ENCODE data around the gene GDF3. TPM values are rescaled to one million over a fixed set of nuclear protein-coding genes. Genes with fewer than 3 reads are reported as not detected.
"Not testable (repeated sequence)": the region's sequence is repeated elsewhere in the genome, so short reads cannot be mapped to it uniquely, and the experiment has no call there.

GDF3 gene
- total RNA-seq, 1 experiment from 2014 or later = not detected

GRCh38 chr12:7656121-7656520 is 39.5 kb downstream of the GDF3 start:
- no peaks in the 10 kb centered on the region for H3K79me2 ChIP-seq (ENCODE audit: low read length)
- no peaks in the 10 kb centered on the region for H3K27me3 ChIP-seq (ENCODE audit: low read length)
- H3K9ac ChIP-seq (ENCODE audit: low read length) = no peak overlapping the region
- H3K27ac ChIP-seq (ENCODE audit: low read length) = no peak overlapping the region
- no peaks in the 10 kb centered on the region for H4K20me1 ChIP-seq (ENCODE audit: insufficient read depth, low read depth, low read length)
- no peaks in the 10 kb centered on the region for H3K9me3 ChIP-seq (ENCODE audit: low read length)
- DNase-seq = no peak
- H3K4me3 ChIP-seq (ENCODE audit: low read length) = no peak overlapping the region
- no peaks in the 10 kb centered on the region for H3K36me3 ChIP-seq (ENCODE audit: insufficient read depth, low read length)
- H2AFZ ChIP-seq (ENCODE audit: low read length) = no peak overlapping the region
- H3K4me1 ChIP-seq (ENCODE audit: low read length) = no peaks in the 10 kb centered on the region
- no peak overlapping the region for H3K4me2 ChIP-seq (ENCODE audit: low read depth, low read length, poor library complexity, severe bottlenecking)
- no peaks in the 10 kb centered on the region for H3K9me2 ChIP-seq (replicated peaks; ENCODE audit: insufficient read depth, low read length)

- Histone ChIP-seq H3K9me3 (ENCODE audit: low read length) (no peaks in the 10 kb centered on the region), H3K9ac (ENCODE audit: low read length) (no peak overlapping the region), H3K4me3 (ENCODE audit: low read length) (no peak overlapping the region), H3K4me1 (ENCODE audit: low read length) (peaks cover 17% of the 10 kb centered on the region), H2AFZ (ENCODE audit: low read length) (no peak overlapping the region), H3K36me3 (ENCODE audit: insufficient read depth, low read length) (no peaks in the 10 kb centered on the region), H4K20me1 (ENCODE audit: insufficient read depth, low read depth, low read length) (no peaks in the 10 kb centered on the region), H3K27me3 (ENCODE audit: low read length) (no peaks in the 10 kb centered on the region), H3K9me2 (replicated peaks; ENCODE audit: insufficient read depth, low read length) (no peaks in the 10 kb centered on the region), H3K79me2 (ENCODE audit: low read length) (no peaks in the 10 kb centered on the region), H3K27ac (ENCODE audit: low read length) (no peak overlapping the region), H3K4me2 (ENCODE audit: low read depth, low read length, poor library complexity, severe bottlenecking) (no peak overlapping the region)
- DNase-seq = no peak
These were observed 45.5 kb downstream of the GDF3 start for GRCh38 chr12:7650091-7650490.

DNA sequence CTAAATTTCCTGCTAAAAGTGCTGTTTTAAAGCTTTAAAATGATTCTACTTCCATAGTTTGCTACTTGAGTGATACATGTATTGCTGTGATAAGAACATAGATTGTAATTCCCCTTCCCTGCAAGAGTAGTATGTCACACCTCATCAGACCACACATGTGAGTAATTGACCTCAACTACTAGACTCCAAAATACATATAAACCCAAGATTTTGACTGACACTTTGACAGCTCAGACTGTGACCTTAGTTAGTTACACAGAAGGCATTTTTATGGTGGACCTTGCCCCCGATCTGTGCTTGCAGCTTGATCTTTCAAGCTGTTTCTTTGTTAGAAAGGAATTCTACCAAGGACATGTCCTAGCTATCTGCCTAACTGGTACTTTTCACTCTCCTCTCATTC is 48.5 kb downstream of the GDF3 start:
- Histone ChIP-seq H3K4me2 (ENCODE audit: low read depth, low read length, poor library complexity, severe bottlenecking) (no peak overlapping the region), H3K9me3 (ENCODE audit: low read length) (no peaks in the 10 kb centered on the region), H3K79me2 (ENCODE audit: low read length) (no peaks in the 10 kb centered on the region), H3K27me3 (ENCODE audit: low read length) (no peaks in the 10 kb centered on the region), H2AFZ (ENCODE audit: low read length) (no peak overlapping the region), H3K27ac (ENCODE audit: low read length) (no peak overlapping the region), H3K36me3 (ENCODE audit: insufficient read depth, low read length) (no peaks in the 10 kb centered on the region), H3K4me1 (ENCODE audit: low read length) (peaks cover 17% of the 10 kb centered on the region), H3K9me2 (replicated peaks; ENCODE audit: insufficient read depth, low read length) (no peaks in the 10 kb centered on the region), H4K20me1 (ENCODE audit: insufficient read depth, low read depth, low read length) (no peaks in the 10 kb centered on the region), H3K4me3 (ENCODE audit: low read length) (no peak overlapping the region), H3K9ac (ENCODE audit: low read length) (no peak overlapping the region)
- DNase-seq = no peak

- Histone ChIP-seq H3K9ac (ENCODE audit: low read length) (no peak overlapping the region), H3K36me3 (ENCODE audit: insufficient read depth, low read length) (no peaks in the 10 kb centered on the region), H4K20me1 (ENCODE audit: insufficient read depth, low read depth, low read length) (no peaks in the 10 kb centered on the region), H3K79me2 (ENCODE audit: low read length) (no peaks in the 10 kb centered on the region), H3K27me3 (ENCODE audit: low read length) (no peaks in the 10 kb centered on the region), H3K9me2 (replicated peaks; ENCODE audit: insufficient read depth, low read length) (no peaks in the 10 kb centered on the region), H3K9me3 (ENCODE audit: low read length) (no peaks in the 10 kb centered on the region), H3K4me3 (ENCODE audit: low read length) (peak overlapping the region; percentile 37), H3K4me1 (ENCODE audit: low read length) (peaks cover 17% of the 10 kb centered on the region), H3K4me2 (ENCODE audit: low read depth, low read length, poor library complexity, severe bottlenecking) (peak overlapping the region; percentile 66), H2AFZ (ENCODE audit: low read length) (peak overlapping the region; percentile 33; the same call in 1 of the 2 replicates), H3K27ac (ENCODE audit: low read length) (no peak overlapping the region)
- peak; percentile 71 for DNase-seq
These were observed 49.4 kb downstream of the GDF3 start for GRCh38 chr12:7646178-7646475.

DNA sequence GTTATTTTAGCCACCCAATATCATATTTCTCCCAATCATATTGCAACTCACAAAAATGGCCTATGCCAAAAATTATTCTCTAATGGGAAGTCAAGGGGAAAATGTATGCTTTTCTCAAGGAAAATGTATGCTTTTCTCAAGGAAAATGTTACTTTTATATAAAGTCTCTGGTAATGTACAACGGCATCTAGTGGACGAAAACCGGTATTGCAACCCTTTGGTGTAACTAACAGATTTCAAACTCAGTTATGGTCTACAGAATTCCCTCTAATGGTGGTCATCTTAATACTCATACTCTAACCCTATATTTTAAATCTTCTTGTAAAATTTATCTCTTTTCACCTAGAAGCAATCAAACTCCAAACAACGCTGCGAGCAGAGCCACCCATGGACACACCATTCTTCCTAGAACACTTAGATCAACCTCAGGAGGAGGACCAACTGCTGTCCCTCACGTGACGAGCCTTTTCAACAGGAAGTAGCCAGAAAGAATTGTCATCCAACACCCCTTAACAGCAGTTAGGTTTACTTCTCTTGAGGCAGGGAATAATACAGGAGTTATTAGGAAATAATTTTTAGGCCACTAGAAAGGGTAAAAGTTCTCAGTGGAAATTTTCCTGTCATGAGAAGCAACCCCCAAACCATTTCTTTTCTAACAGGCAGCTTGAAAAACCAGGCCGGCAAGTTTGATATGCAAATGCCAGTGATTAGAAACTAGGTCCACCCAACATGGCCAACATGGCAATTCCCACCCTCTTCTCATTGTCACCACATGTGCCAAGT is 50.0 kb downstream of the GDF3 start:
- Histone ChIP-seq H3K9me3 (ENCODE audit: low read length) (no peaks in the 10 kb centered on the region), H3K27me3 (ENCODE audit: low read length) (no peaks in the 10 kb centered on the region), H3K36me3 (ENCODE audit: insufficient read depth, low read length) (no peaks in the 10 kb centered on the region), H3K27ac (ENCODE audit: low read length) (no peak overlapping the region), H3K4me2 (ENCODE audit: low read depth, low read length, poor library complexity, severe bottlenecking) (peak overlapping the region; percentile 66), H2AFZ (ENCODE audit: low read length) (peak overlapping the region; percentile 33; the same call in 1 of the 2 replicates), H4K20me1 (ENCODE audit: insufficient read depth, low read depth, low read length) (no peaks in the 10 kb centered on the region), H3K9ac (ENCODE audit: low read length) (no peak overlapping the region), H3K79me2 (ENCODE audit: low read length) (no peaks in the 10 kb centered on the region), H3K9me2 (replicated peaks; ENCODE audit: insufficient read depth, low read length) (no peaks in the 10 kb centered on the region), H3K4me3 (ENCODE audit: low read length) (peak overlapping the region; percentile 37), H3K4me1 (ENCODE audit: low read length) (peaks cover 17% of the 10 kb centered on the region)
- DNase-seq = peak; percentile 76

GRCh38 chr12:7642876-7643309 is 52.7 kb downstream of the GDF3 start:
- H3K9ac ChIP-seq (ENCODE audit: low read length) = no peak overlapping the region
- H3K9me2 ChIP-seq (replicated peaks; ENCODE audit: insufficient read depth, low read length) = no peaks in the 10 kb centered on the region
- H3K79me2 ChIP-seq (ENCODE audit: low read length) = no peaks in the 10 kb centered on the region
- no peak overlapping the region for H2AFZ ChIP-seq (ENCODE audit: low read length)
- H4K20me1 ChIP-seq (ENCODE audit: insufficient read depth, low read depth, low read length) = no peaks in the 10 kb centered on the region
- no peak overlapping the region for H3K4me2 ChIP-seq (ENCODE audit: low read depth, low read length, poor library complexity, severe bottlenecking)
- no peak overlapping the region for H3K27ac ChIP-seq (ENCODE audit: low read length)
- H3K9me3 ChIP-seq (ENCODE audit: low read length) = no peaks in the 10 kb centered on the region
- H3K4me3 ChIP-seq (ENCODE audit: low read length) = no peak overlapping the region
- no peaks in the 10 kb centered on the region for H3K27me3 ChIP-seq (ENCODE audit: low read length)
- H3K36me3 ChIP-seq (ENCODE audit: insufficient read depth, low read length) = no peaks in the 10 kb centered on the region
- H3K4me1 ChIP-seq (ENCODE audit: low read length) = peaks cover 24% of the 10 kb centered on the region
- DNase-seq = peak; percentile 82

DNA sequence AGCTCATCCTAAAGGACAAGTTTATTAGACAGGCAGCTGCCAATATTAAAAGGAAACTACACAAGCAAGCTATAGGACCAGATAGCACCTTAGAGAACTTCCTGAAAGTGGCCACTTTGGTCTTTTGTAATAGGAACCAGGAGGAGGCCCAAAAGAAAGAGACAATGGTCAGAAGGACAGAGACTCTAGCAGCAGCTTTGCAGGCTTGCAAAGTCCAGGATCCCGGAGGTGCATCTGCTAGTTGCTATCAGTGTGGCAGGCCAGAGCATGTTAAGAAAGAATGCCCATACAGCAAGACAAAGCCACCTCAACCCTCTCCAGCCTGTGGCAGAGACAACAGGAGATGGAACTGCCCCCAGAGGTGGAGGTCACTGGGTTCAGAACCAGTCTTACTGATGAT is 53.3 kb downstream of the GDF3 start:
- H3K4me3 ChIP-seq (ENCODE audit: low read length) = no peak overlapping the region

GRCh38 chr12:7640123-7640995 is 55.2 kb downstream of the GDF3 start:
- not testable (repeated sequence) for H3K4me2 ChIP-seq (ENCODE audit: low read depth, low read length, poor library complexity, severe bottlenecking); H3K4me3 ChIP-seq (ENCODE audit: low read length)

More for the DNA sequence above, 53.3 kb downstream of the GDF3 start:
- H3K36me3 ChIP-seq (ENCODE audit: insufficient read depth, low read length) = no peaks in the 10 kb centered on the region
- H2AFZ ChIP-seq (ENCODE audit: low read length) = no peak overlapping the region
- H3K79me2 ChIP-seq (ENCODE audit: low read length) = no peaks in the 10 kb centered on the region
- H3K27ac ChIP-seq (ENCODE audit: low read length) = no peak overlapping the region
- H3K4me2 ChIP-seq (ENCODE audit: low read depth, low read length, poor library complexity, severe bottlenecking) = no peak overlapping the region
- no peak for DNase-seq
- H3K9ac ChIP-seq (ENCODE audit: low read length) = no peak overlapping the region
- no peaks in the 10 kb centered on the region for H3K9me3 ChIP-seq (ENCODE audit: low read length)
- no peaks in the 10 kb centered on the region for H3K9me2 ChIP-seq (replicated peaks; ENCODE audit: insufficient read depth, low read length)
- H4K20me1 ChIP-seq (ENCODE audit: insufficient read depth, low read depth, low read length) = no peaks in the 10 kb centered on the region
- H3K4me1 ChIP-seq (ENCODE audit: low read length) = peaks cover 28% of the 10 kb centered on the region
- no peaks in the 10 kb centered on the region for H3K27me3 ChIP-seq (ENCODE audit: low read length)

More at GRCh38 chr12:7640123-7640995, 55.2 kb downstream of the GDF3 start:
- not testable (repeated sequence) for H3K9ac ChIP-seq (ENCODE audit: low read length); H3K36me3 ChIP-seq (ENCODE audit: insufficient read depth, low read length); H2AFZ ChIP-seq (ENCODE audit: low read length); H3K27ac ChIP-seq (ENCODE audit: low read length); DNase-seq; H3K79me2 ChIP-seq (ENCODE audit: low read length); H4K20me1 ChIP-seq (ENCODE audit: insufficient read depth, low read depth, low read length); H3K9me3 ChIP-seq (ENCODE audit: low read length); H3K9me2 ChIP-seq (replicated peaks; ENCODE audit: insufficient read depth, low read length); H3K27me3 ChIP-seq (ENCODE audit: low read length)
- peaks cover 14% of the 10 kb centered on the region for H3K4me1 ChIP-seq (ENCODE audit: low read length)
